Anterior cingulate cortex (tissue), 58 donors: ENCODE data around the gene PPT2.

Experiments
- DNase-seq, 58 donors: peaks; one replicate each; lab custom pipeline; 2025; lab: John Stamatoyannopoulos, UW

The PPT2 gene, protein sequence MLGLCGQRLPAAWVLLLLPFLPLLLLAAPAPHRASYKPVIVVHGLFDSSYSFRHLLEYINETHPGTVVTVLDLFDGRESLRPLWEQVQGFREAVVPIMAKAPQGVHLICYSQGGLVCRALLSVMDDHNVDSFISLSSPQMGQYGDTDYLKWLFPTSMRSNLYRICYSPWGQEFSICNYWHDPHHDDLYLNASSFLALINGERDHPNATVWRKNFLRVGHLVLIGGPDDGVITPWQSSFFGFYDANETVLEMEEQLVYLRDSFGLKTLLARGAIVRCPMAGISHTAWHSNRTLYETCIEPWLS

GRCh38 chr6:32153564-32154513 is at the start of gene PPT2:
Gene PPT2 (plus strand): TSS chr6:32154141. CDS start chr6:32154595, 454 bp downstream.
- peak; percentile 51 to 95 (median 87) for DNase-seq

DNA sequence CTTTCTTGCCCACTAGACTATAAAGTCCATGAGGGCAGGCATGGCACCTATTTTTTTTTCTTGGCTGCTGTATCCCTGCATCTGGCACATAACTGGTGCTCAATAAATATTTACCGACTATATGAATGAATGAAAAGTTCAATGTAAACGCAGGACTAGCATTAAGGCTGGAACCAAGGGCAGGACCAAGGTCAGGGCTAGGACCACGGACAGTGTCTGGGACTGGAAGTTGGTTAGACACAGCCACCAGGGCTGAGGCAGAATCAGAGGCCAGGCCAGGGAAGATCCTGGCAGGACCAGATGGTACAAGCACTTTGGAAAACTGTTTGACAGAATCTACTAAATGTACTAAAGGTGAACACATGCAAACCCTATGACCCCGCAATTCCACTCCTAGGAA is 48.5 kb upstream of the PPT2 start:
- no peak for DNase-seq

DNA sequence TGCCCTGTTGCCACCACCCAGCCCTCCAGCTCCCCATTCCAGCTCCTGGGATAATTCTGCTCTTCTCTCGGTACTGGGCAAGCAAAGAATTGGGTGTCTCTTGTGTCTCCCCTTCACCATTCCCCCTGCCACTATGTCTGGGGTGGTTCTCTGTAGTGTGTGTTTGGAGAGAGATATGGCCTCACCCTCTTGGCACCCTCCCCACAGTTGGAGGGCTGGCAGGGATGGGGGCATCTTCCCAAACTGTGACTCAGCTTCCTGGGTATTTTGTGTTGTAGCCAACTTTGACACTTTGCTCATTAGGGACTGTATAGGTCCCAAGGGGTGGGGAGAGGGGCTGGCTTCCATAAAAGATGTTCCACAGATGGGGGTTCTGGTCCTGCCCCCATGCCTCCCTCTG is 46.5 kb upstream of the PPT2 start:
- DNase-seq, result no peak

GRCh38 chr6:32108094-32108627 is 45.8 kb upstream of the PPT2 start:
- no peak for DNase-seq

DNA sequence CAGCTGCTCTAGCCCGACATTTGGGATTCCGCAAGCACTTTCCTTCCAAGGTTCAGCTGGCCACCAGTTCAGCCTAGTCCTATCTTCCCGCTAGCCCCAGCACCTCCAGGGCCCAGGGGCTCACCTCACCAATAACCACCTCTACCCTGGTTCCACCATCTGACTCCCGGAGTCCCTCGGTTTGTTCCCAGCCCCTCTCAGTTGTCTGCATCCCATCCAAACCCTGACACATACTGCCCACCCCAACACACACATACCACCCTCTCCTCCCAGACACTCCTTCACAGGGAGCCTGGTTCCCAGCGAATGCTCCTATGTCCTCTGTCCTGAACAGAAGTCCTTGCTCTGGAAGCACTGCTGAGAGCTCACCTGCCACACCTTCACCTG is 45.2 kb upstream of the PPT2 start:
- DNase-seq, result no peak

GRCh38 chr6:32109114-32109764 is 44.7 kb upstream of the PPT2 start, which contains the start of gene TNXB:
Gene TNXB (minus strand): TSS chr6:32109338. CDS start chr6:32098198, 11,140 bp downstream.
- no peak for DNase-seq

DNA sequence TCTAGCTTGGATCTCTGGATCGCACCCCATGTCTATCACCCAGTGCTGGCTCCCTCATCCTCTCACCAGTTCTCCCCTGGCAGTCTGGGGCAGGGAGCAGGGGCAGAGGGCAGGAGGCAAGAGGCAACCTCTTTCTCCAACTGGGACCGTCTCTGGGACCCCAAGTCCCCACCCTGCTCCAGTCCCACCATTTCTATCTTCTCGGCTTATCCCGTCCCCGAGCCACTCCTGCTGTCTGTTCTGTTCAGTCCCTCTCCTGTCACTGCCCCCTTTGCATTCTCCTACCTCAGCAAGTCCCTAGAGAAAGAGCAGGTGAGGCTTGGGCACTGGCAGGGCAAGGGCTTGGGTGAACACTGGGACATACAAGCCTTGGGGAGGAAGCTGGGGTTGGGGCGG is 44.2 kb upstream of the PPT2 start:
- no peak for DNase-seq

GRCh38 chr6:32110632-32111031 is 43.3 kb upstream of the PPT2 start:
- DNase-seq, result no peak

DNA sequence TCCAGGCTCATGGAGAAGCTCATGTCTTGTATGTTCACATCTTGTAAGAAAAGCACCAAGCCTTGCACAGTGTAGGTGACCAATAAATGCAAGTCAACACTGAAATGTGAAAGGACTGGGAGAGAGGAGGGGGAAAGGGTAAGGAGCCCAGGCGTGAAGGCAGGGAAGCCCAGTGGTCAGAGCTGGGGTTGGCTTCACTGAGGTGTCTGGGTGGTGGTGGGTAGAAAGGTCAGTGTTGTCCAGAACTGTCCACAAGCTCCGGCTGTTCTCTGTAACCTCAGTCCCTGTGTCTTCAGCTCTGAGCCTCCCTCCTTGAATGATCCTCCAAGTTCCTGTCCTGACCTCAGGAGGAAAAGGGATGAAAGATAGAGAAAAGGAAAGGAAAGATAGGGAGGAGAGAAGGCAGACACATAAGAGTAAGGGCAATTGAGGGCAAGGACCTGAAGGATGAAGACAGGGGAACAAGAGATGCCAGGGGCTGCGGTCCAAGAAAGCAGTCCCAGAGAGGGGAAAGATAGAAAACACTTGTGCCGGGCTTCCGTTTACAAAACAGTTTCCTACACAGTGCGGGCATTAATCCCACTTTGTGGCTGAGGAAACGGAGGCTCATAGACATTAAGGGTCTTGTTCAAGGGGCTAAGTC is 42.4 kb upstream of the PPT2 start:
- no peak for DNase-seq

GRCh38 chr6:32112431-32112980 is 41.4 kb upstream of the PPT2 start:
- no peak for DNase-seq

GRCh38 chr6:32113386-32114352 is 40.3 kb upstream of the PPT2 start:
- DNase-seq, result peak in 48 of 58 donors; percentile 16 to 83 (median 50)

DNA sequence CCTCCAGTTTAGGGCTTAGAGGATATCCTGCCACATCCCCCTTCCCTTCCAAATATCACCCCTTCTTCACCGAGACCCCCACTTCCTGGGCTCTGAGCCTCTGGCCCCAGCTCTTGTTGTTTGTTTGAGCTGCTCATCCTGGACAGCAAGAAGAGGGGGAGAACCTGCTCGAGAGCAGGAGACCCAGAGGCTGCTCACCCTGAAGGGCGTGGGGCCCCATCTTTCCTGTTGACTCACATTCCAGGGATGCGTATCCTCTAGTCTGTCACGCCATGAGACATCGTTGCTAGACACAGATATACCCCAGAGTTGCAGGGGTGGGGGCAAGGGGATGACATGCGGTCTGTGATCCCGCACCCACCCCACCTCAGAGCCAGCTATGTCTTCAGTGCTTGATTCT is 39.1 kb upstream of the PPT2 start:
- no peak for DNase-seq

DNA sequence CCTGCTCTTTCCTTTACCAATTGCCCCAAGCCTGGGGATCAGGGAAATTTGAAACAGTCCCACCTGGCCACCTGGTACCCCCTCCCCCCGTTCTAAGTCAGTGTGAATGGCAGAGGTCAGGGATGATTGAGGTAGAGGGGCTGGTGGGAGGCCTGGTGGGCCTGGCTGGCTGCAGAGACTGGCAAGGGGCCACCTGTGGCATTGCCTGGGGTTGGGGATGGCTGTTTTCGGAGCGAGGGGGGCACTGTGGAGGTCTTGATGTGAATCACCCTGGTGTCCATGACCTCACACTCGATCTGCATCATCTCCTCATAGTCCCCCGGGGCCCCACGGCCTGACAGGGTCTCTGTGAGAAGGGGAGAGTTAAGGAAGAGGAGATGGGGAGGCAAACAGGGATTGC is 38.3 kb upstream of the PPT2 start:
- DNase-seq, result no peak

GRCh38 chr6:32116674-32117073 is 37.3 kb upstream of the PPT2 start:
- no peak for DNase-seq

GRCh38 chr6:32117461-32117860 is 36.5 kb upstream of the PPT2 start:
- DNase-seq, result no peak

GRCh38 chr6:32118782-32119628 is 34.9 kb upstream of the PPT2 start:
- peak; percentile 16 to 93 (median 79) for DNase-seq

DNA sequence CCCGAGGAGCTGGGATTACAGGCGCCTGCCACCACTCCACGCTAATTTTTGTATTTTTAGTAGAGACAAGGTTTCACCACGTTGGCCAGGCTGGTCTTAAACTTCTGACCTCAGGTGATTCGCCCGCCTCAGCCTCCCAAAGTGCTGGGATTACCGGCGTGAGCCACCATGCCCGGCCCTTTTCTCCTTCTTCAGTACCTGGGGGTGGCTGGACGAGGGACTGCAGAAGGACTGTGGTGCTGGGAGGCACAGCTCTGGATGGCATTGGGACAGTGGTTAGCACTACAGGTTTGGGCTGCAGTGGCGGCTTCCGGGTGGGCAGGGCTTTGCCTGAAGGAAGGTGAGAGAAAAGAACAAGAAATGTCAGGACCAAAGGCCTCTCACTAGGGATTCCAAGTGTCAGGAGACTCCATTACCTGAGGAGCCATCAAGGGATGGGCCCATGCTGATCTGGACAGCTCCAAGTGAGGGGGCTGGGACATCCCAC is 33.3 kb upstream of the PPT2 start:
- DNase-seq, result no peak

DNA sequence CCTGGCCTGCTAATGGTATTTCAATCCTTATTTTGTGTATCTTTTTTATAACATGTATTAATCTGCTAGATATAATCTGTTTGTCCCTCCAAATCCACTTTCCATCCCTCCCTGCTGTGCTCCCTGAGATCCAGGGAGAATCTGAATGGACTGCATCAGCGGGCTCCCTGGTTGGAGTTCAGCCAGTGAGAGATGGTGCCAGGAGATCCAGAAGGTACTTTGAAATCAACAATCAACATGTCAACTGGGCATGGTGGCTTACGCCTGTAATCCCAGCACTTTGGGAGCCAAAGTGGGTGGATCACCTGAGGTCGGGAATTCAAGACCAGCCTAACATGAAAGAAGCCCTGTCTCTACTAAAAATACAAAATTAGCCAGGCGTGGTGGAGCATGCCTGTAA is 30.3 kb upstream of the PPT2 start:
- DNase-seq, result no peak
